Urinary bladder (tissue), 4 donors: Measurements from ENCODE around the gene CFL1. TPM values are rescaled to one million over a fixed set of nuclear protein-coding genes. Genes with fewer than 3 reads are reported as not detected.

ENCODE experiments used
- DNase-seq: peaks from one replicate; pipeline ENCODE4 v3.0.0-alpha.2; 2015; ENCODE audit errors: extremely low spot score
- H3K27ac ChIP-seq: one replicate; pipeline ENCODE4 v1.5.1; 2013; ENCODE audit warnings: low read depth, mild to moderate bottlenecking, moderate library complexity
- H3K36me3 ChIP-seq: one replicate; pipeline ENCODE4 v1.6.1; 2013; ENCODE audit warnings: mild to moderate bottlenecking, moderate library complexity; ENCODE audit not compliant: insufficient read depth
- H3K4me1 ChIP-seq: one replicate; pipeline ENCODE4 v1.6.1; 2013; ENCODE audit warnings: mild to moderate bottlenecking, moderate library complexity; ENCODE audit not compliant: insufficient read depth
- H3K4me3 ChIP-seq: one replicate; pipeline ENCODE4 v1.5.1; 2013; ENCODE audit warnings: low read depth, low read length
- WGBS: extraction: QIAGEN DNeasy Blood & Tissue Kit; methylation state at CpG from one replicate; pipeline ENCODE4 v1.1.7; 2013; 5-methylcytosine and 5-hydroxymethylcytosine counted together
- polyA plus RNA-seq: library from polyadenylated mRNA; stranded (reverse); fragments of 200-250 nt; gene quantifications from one replicate; pipeline ENCODE4 v1.2.3, GENCODE V29; 2013
- total RNA-seq: library from RNA; depleted of rRNA; stranded (reverse); fragments of >200 nt; gene quantifications from one replicate; pipeline ENCODE4 v1.2.3, GENCODE V29; 2014
- donor health status: healthy with polysubstance abuse.
- donor health status: healthy.

CFL1 gene
- total RNA-seq (231 TPM), polyA plus RNA-seq (728 TPM)

DNA sequence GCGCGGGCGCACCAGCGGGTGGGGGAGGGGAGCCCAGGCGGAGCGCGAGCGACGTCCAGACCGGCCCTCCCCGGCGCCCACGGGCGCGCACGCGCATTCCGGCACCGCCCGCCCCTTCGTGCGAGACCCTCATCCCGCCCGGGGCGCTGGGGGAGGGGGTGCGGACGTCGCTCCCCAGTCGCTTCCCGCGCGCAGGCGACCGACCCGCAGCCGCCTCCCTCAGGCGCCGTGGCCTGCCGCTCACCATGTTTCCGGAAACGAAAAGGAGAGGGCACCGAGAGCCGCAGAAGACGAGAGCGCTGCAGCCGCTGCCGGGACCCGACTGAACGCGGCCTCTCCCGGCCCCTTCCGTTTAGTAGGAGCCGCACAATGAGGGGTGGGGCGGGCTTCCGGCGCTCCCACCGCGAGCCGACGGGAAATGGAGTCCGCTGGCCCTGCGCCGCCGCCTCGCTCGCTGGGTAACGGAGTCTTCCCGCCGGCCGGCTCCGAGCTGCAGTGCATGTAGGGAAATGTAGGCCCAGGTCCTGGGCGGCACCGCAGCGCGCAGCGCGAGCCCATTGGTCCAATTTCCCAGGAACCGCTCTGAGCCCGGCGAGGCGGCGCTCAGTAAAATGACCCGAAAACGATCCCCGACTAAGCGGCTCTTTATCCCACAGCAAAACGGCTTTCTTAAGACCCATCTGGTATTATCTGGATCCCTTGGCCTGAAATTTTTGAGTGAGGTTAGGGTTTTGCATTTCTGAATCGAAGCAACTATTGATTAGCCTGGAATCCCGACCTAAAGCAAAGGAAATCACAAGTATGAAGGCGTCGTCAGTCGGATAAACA, at the start of gene CFL1:
CFL1 (minus strand) TSS at position 328 of the 828 bp plus-strand sequence; CDS start at position 247, 81 bp downstream.
- no peaks in the 10 kb centered on the region for H3K36me3 ChIP-seq
- peak within 1 kb of the TSS; percentile 91 for H3K4me3 ChIP-seq
- DNase-seq: peak; percentile 91
- under 1% methylated on average over 92 of the region's 92 CpGs for WGBS
- H3K4me1 ChIP-seq: no peaks in the 10 kb centered on the region
- peak within 1 kb of the TSS; percentile 95 for H3K27ac ChIP-seq

DNA sequence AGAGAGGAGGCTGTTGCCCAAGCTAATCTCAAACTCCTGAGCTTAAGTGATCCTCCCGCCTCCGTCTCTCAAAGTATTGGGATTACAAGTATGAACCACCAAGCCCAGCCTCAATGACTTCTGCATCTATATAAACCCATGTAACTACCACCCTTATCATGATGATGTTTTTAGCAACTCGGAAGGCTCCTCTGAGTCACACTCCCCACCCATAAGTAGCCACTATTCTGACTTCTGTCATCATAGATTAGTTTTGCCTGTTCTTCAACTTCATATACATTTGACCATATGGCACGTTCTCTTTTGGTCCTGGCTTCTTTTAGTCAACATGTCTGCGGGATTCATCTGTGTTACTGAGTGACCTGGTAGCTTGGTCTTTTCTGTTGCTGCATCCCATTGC, 48.6 kb upstream of the CFL1 start:
- H3K36me3 ChIP-seq: no peaks in the 10 kb centered on the region
- no peak for DNase-seq
- no peak overlapping the region for H3K4me3 ChIP-seq
- 89% methylated on average over 5 of the region's 5 CpGs for WGBS
- H3K27ac ChIP-seq: no peak overlapping the region
- H3K4me1 ChIP-seq: no peaks in the 10 kb centered on the region

DNA sequence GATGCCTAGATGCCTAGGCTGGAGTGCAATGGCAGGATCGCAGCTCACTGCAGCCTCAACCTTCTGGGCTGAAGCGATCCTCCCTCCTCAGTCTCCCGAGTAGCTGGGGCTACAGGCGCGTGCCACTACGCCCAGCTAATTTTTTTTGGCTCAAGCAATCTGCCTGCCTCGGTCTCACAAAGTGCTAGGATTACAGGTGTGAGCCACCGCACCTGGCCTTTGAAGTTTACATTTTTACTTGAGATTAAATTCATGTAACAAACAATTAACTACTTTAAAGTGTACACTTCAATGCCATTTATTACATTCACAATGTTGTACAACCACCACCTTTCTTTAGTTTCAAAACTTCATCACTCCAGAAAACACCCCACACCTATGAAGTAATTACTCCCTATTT, 45.7 kb upstream of the CFL1 start:
- 78% methylated on average over 8 of the region's 8 CpGs for WGBS
- Histone ChIP-seq H3K36me3 (no peaks in the 10 kb centered on the region), H3K27ac (no peak overlapping the region), H3K4me3 (no peak overlapping the region), H3K4me1 (no peaks in the 10 kb centered on the region)
- DNase-seq: no peak

DNA sequence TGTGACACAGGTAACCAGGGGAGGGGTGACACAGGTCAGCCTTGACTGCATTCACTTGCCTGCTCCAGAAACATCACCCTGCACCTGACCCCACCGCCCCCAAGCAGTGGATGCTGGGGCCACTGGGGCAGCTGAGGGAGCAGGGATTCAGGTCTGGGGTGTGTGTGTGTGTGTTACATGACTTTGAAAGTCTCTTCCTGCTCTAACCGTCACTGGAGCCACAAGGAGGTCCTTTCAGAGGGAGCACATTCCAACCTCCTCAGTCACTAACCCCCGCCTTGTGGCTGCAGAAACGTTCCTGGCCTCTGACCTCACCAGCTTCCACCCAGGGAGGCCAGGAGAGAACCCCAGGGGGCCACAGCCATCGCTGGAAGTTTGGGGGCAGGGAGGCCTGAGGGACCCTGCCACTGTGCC, 45.1 kb upstream of the CFL1 start:
- no peak overlapping the region for H3K4me3 ChIP-seq
- no peaks in the 10 kb centered on the region for H3K36me3 ChIP-seq
- DNase-seq: no peak
- 27% methylated on average over 5 of the region's 5 CpGs for WGBS
- no peaks in the 10 kb centered on the region for H3K4me1 ChIP-seq
- no peak overlapping the region for H3K27ac ChIP-seq

DNA sequence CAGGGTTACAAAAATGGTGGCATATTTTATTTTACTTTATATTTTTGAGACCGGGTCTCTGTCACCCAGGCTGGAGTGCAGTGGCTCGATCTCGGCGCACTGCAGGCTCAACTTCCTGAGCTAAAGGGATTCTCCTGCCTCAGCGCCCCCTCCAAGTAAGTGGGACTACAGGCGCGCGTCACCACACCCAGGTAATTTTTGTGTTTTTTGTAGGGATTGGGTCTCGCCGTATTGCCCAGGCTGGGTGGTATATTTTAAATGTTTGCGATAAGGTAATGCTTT, 42.9 kb upstream of the CFL1 start:
- H3K4me3 ChIP-seq: no peak overlapping the region
- H3K36me3 ChIP-seq: no peaks in the 10 kb centered on the region
- 71% methylated on average over 11 of the region's 11 CpGs for WGBS
- no peaks in the 10 kb centered on the region for H3K4me1 ChIP-seq
- H3K27ac ChIP-seq: no peak overlapping the region
- no peak for DNase-seq

DNA sequence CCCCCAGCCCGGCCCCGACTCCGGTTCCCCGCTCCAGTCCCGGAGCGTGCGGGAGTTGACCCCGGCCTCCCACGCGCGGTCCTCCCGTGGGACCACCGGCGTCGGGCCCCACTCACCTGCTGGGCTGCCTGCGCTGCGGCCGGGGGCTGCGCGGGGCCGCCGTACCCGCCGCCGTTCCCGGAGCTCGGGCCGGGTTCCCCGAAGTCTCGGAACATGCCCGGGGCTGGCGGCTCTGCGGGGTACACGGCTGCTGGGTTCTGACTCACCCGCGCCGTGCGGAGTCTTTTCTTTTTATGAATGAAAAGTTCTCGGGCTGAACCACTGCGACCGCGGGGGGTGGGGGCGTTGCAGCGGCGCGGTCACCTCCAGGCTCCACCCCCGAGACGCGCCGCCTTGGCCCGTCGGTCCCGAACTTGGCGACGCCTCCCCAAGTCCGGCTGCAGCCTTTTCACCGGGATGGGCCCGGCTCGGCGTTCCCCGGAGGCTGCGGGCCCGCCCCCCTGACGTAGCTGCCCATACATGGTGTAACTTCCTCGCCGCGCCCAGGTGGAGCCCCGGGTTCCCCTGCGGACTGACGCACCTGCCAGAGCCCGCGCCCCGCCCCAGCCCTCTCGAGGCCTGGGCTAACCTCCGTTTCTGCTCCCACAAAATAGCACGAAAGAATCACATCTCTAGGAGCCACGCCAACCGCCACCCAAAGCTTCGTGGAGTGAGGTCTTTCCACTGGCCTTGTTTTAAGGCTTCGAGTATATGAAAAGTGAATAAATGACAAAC, 42.3 kb upstream of the CFL1 start, which contains the start of gene FOSL1:
FOSL1 (minus strand) TSS at position 264 of the 774 bp plus-strand sequence; CDS start at position 215, 49 bp downstream.
- peak within 1 kb of the TSS; percentile 41 for H3K4me3 ChIP-seq
- WGBS: 1% methylated on average over 80 of the region's 80 CpGs
- no peak for DNase-seq
- no peaks in the 10 kb centered on the region for H3K4me1 ChIP-seq
- H3K36me3 ChIP-seq: no peaks in the 10 kb centered on the region
- H3K27ac ChIP-seq: no peak within 1 kb of the TSS

DNA sequence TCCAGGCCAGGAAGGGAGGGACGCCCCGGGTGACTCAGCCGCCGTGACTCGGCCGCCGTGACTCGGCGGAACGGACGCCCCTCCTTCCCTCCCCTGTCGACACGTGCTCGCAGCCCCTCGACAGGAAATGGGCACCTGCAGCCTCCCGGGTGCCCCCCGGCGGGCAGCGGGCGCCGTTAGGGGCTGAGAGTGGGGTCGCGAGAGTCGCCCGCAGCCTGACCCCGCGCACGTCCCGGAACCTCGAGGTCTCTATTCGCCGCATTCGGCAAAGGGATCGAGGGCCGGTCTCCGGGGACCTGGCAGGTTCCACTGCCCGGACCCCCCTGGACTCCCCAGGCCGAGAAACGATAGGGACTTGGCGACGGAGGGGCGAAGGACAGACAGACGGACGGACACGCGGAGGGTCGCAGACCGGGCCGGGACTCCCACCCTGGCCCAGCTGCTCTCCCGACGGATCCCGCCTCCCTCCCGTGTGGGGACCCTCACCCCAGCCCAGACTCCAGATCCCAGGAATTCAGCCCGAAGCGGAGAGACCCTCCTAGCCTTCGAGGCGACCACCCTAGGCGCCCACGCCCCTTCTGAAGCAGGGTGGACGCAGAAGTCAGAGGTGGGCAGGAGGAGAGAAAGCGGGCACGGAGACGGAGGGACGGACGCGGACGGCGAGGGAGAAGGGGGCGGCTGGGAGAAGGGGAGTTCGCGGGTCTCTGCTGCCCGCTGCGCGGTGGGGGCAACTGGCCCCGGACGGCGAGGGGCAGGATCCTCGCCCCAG, 41.6 kb upstream of the CFL1 start:
- no peak overlapping the region for H3K27ac ChIP-seq
- no peak for DNase-seq
- H3K4me1 ChIP-seq: no peaks in the 10 kb centered on the region
- WGBS: 3% methylated on average over 78 of the region's 78 CpGs
- no peaks in the 10 kb centered on the region for H3K36me3 ChIP-seq
- H3K4me3 ChIP-seq: peak overlapping the region; percentile 41

DNA sequence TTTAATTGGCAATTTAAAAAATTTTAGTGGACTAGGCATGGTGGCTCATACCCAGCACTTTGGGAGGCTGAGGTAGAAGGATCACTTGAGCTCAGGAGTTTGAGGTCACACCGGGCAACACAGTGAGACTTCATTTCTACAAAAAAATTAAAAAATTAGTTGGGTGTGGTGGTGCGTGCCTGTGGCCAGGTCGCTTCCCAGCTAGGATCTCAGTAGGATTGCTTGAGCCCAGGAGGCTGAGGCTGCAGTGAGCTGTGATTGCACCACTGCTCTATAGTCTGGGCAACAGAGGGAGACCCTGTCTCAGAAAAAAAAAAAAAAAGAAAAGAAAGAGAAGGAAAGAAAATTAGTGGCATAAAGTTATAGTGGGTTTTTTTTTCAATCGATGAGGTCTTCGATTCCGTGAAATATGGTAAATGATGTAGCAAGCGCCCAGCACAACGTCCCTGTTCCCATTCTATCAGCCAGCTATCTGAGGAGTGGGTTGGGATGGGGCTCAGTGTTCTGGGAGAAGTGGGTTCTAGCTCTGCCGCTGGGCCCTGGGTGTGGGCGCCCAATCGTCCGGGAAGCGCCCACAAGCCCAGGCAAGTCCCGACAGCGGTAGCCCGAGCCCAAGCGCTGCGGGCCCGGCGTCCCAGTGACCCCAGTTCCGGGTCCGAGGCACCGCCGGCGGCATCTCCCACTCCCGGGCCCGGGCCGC, 40.8 kb upstream of the CFL1 start:
- 27% methylated on average over 28 of the region's 28 CpGs for WGBS
- Histone ChIP-seq H3K4me3 (peak overlapping the region; percentile 41), H3K27ac (no peak overlapping the region), H3K36me3 (no peaks in the 10 kb centered on the region), H3K4me1 (no peaks in the 10 kb centered on the region)
- no peak for DNase-seq

DNA sequence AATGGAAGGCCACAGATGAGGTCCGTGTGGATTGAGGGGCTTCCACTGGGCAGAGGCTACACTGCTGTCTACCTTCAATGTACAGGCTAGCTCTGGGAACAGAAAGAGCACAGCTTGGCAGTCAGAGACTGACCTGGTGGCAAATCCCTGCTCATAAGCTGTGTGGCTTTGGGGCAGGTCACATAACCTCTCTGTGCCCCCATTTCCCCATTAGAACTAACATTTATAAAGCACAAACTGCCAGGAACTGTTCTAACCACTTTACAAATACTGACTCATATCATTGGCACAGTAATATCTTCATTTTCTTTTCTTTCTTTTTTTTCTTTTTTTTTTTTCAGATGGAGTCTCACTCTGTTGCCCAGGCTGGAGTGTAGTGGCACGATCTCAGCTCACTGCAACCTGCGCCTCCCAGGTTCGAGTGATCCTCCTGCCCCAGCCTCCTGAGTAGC, 39.1 kb upstream of the CFL1 start:
- Histone ChIP-seq H3K4me1 (no peaks in the 10 kb centered on the region), H3K36me3 (no peaks in the 10 kb centered on the region), H3K4me3 (no peak overlapping the region), H3K27ac (no peak overlapping the region)
- 91% methylated on average over 4 of the region's 4 CpGs for WGBS
- no peak for DNase-seq

DNA sequence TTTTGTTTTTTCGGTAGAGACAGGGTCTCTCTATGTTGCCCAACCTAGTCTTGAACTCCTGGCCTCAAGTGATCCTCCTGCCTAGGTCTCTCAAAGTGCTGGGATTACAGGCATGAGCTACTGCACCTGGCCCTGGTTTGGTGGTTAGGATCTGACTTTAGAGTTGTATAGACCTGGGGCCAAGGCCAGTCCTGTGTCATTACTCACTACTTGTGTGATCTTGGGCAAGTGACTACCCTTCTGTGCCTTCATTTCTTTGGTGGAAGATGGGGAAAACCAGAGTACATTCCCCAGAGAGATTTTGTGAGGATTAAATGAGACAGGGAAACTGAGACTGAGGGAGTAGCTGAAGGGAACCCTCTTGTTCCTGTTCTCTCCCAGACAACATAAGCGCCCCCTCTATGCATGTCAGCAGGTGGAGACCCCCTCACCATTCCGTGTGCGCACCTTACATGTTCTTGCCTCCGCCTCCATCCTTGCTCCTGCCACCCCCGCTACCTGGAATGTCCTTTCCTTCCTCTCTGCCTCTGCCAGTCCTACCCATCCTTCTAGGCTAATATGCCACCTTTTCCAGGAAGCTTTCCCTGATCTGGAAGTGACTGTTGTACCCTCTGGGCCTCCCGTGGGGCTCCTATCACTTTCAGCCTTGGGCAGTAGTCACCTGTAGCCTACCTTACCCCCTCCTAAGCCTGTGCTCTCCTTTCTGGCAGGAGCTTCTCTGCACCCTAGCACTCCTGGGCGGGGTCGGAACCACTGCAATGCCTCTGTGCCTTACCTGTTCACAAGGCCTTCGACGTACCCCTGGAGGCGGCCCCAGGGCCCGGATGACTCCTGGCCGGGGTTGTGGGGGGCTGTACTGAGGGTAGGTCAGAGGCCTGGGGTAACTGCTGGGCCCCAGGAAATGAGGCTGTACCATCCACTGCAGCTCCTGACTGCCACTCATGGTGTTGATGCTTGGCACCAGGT, 38.3 kb upstream of the CFL1 start:
- Histone ChIP-seq H3K27ac (no peak overlapping the region), H3K4me3 (no peak overlapping the region), H3K4me1 (no peaks in the 10 kb centered on the region), H3K36me3 (no peaks in the 10 kb centered on the region)
- no peak for DNase-seq
- WGBS: 91% methylated on average over 14 of the region's 14 CpGs

DNA sequence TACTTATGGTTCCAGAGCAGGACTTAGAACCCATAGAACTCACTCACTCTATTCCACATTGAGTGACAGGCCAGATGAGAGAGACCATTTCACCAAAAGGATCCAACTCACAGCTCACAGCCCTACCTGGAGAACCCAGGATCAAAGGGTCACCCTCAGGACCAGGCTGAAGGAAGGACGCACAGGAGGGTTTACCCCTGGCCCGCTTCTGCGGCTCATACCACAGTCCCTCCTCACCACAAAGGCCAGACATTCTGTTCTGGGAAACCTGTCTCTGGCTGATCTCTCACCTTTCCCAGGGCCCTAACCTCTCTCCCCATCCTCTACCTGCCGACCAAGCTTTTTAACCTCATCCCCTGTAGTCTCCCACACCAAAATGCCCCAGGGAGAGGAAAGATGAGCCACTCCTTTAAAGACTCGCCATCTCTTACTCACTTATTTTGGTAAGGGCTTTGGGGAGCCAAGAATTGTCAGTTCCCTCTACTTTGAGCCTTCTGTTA, 37.6 kb upstream of the CFL1 start:
- Histone ChIP-seq H3K27ac (no peak overlapping the region), H3K4me3 (no peak overlapping the region), H3K4me1 (no peaks in the 10 kb centered on the region), H3K36me3 (no peaks in the 10 kb centered on the region)
- whole genome bisulfite sequencing: 94% methylated on average over 5 of the region's 5 CpGs
- DNase-seq: no peak

DNA sequence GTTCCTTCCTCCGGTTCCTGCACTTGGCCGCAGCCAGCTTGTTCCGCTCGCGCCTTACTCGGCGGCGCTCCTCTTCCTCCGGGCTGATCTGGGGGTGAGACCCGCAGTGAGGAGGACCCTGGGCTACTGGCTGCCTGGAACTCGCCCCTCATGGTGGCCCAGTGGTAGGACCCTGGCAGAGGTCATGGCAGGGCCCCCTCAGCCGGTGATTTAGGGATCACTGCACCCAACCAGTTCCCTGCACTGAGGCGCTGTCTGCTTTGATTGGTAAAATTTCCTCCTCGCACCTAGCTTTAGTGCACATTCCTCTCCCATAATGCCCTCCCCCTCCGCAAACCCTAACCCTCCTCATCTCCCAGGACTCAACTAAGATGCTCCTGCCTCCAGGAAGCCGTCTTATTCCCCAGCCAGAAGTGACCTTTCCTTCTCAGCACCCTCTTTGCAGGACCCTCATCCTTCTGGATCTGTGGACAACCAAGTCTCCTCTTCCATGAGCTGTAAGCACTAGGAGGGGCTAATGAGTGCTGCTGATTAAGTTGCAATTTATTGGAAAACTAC, 36.1 kb upstream of the CFL1 start:
- no peaks in the 10 kb centered on the region for H3K4me1 ChIP-seq

More for the DNA sequence above, 36.1 kb upstream of the CFL1 start:
- peak overlapping the region; percentile 7 for H3K4me3 ChIP-seq
- no peak for DNase-seq
- H3K36me3 ChIP-seq: no peaks in the 10 kb centered on the region
- peak overlapping the region; percentile 40 for H3K27ac ChIP-seq
- 77% methylated on average over 16 of the region's 16 CpGs for WGBS
